ENCODE results near the gene SHLD1.
A peak's percentile ranks its signal among the peaks of the same experiment; 100 is the strongest.
"Not testable (repeated sequence)": the region's sequence is repeated elsewhere in the genome, so short reads cannot be mapped to it uniquely, and the experiment has no call there.

Gene SHLD1

DNA sequence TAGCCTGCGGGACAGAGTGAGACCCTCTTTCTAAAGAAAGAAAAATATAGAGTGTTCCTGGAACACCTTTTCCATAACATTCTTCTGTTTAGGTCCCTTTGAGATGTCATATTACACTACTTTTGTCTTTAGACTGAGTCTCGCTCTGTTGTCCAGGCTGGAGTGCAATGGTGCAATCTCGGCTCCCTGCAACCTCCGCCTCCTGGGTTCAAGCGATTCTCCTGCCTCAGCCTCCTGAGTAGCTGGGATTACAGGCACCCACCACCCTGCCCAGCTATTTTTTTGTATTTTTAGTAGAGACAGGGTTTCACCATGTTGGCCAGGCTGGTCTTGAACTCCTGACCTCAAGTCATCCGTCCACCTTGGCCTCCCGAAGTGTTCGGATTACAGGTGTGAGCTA lies 31.2 kb downstream of the SHLD1 start:
- not testable (repeated sequence) for DNase-seq (ENCODE audit: low read depth in 2 of 2)

DNA sequence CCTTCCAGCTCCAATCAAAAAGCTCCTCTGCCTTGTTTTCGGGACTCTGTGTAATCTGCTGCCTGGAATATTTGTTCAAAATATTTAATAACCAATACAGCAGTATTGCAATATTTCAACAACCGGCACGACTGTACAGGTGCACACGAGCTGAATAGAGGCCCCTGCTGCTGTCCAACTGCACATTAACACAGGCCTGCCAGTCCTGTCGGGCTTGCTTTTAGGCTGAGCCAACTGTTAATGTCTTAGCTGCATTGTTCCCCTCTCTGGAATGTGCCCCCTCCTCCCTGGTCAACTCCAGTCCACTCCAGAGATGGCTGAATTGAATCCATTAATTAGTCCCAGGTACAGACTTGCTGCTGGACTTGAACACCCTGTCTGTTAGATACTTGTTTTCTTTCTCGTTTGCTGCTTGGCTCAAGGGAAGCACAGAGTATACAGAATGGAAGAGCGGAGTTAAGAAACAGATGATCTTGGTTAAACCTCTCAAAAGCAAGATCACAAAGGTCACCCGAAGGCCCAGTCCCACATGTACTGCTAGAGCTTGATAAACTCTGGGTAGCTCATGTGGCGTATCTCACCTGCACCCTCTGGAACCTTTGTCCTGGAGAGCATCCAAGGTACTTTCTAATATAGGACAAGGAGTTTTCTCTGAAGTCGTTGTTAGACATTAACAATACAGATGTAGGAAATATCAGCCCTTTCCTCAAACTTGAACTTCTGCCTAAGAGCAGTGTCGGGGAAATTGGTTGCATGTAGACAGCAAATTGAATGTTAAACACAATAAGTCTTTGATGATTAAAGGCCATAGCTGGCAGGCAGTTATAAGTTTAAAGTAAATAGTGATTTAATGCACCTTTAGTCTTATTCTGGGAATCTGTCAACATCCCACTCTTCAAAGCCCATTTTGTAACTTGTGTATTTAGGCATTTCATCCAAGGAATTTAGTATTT lies 31.9 kb downstream of the SHLD1 start:
- DNase-seq (ENCODE audit: low read depth in 2 of 2) = no peak

DNA sequence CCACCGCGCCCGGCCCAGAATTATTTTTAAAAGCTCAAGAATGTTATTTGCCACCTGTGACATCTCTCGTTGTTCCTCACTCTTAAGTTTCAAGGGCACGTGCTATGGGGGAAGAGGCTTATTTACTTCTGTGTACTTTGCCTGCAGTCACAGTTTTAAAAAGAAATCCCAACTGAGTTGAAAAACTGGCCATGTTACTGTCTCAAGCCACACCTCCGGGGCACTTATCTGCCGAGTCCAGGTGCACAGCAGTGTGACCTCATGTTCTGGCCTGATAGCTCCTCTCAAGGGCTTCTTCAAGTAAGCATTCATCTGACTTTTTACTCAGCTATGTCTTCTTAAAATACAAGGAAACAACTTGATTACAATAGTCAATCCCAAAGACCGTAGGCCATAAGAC lies 34.5 kb downstream of the SHLD1 start:
- DNase-seq (ENCODE audit: low read depth in 2 of 2) = no peak

DNA sequence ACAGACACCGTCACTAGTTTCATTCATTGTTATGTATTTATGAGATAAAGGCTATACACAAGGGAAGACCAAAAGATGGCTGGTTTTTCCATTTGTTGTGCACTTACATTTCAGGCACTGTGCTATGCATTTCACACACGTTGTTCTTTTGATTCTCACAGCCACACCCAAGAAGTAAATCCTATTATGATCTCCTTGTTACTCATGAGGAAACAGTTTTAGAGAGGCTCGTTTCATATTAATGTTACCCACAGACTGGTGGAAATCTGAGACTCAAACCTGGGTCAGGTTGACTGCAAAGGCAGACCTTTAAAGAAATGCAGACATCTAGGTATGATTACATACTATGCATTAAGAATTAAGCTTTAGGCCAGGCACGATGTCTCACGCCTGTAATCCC lies 34.9 kb downstream of the SHLD1 start:
- no peak for DNase-seq (ENCODE audit: low read depth in 2 of 2)

DNA sequence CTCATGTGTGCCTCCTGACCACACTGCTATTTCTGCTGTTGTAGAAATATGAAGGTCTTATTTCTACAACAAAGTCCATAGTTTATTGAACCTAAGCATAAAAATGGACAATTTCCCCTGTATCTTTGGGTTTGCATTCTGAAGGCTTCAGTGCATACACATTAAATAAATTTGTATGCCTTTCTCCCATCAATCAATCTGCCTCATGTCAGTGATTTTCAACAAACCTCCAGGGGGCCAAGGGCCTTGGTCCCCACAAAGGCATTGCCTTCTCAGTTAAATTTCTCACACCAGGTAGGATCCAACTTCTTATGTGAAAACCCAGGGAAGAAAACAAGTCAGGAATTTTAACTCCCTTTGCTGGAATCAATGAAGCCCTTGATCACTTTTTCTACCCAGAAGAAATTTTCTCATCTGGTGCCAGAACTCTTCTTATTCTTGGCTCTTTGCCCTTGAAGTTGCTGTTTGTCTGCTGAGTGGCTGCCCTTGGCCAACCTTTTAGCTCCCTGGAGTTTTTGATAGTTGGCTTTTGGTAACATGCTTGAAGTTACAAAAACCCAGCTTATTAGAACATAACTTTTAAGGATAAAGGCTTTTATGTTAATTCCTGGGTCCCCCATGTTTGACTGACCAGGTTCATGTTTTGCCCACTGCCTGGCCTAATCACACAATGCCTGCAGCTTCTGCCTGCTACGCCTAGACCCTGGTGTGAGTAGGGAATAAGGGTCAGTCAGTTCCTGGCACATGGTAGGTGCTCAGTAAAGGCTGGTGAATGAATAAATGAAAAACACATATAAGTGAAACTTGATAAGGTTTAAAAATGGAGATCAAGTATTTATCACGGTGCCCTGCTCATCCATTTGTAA lies 37.0 kb downstream of the SHLD1 start:
- no peak for DNase-seq (ENCODE audit: low read depth in 2 of 2)

DNA sequence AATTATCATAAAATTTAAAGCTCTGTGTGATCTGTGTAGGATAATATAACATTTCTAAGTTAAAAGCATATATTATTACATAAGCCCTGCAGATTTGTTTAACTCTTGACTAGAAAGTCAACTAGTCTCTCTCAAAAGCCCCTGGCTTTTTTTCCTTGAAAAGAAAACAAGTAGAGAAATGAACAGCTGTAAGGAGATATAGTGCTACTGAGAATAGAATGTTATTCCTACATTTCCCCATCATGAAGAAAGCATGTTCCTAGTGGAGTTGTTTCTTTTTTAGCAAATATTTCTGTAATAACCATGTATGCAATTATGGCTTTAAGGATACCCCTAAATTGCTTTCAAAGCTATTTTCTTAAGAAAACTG lies 37.6 kb downstream of the SHLD1 start:
- DNase-seq (ENCODE audit: low read depth in 2 of 2) = no peak

DNA sequence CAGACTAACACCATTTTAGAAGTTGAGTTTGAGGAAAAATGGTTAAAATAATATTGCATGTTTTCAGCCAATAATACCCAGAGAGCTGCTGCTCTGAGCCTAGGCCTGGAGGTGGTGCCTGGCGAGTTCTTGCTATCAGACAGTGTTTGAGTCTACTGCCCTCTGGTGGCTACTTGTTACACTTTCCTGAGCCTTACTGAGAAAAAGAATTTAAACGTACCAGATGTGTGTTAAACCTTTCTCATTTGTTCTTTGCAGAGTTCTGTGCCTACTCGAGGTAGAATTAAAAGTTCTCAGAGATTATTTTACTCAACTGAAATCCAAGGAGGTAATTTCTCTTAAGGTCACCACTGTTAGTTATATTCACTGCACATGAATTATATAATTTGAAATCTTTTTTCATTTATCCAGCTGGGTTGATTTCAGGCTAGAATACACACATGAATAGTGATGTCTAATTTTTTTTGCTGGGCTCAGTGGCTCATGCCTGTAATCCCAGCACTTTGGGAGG lies 38.2 kb downstream of the SHLD1 start:
- peak; percentile 49 to 63 for DNase-seq (ENCODE audit: low read depth in 2 of 2)

DNA sequence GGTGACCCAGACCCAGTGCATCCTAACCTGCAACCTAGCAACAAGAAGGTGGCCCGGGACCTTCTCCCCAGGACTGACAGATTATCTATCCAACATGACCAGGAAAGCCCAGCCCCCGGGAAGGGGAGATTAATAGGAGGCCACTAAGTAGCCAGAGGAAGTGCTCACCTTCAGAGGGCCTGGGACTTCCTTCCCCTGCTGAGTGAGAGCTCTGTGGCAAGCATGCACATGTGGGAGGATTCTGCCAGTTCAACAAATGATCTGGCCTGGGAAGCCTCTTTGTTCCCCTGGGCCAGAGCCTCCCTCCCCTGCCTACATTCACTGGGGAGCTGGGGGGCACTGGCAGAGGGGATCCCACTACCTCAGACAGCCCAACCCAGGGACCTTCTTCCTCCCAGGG lies 39.6 kb downstream of the SHLD1 start:
- DNase-seq (ENCODE audit: low read depth in 2 of 2) = no peak

DNA sequence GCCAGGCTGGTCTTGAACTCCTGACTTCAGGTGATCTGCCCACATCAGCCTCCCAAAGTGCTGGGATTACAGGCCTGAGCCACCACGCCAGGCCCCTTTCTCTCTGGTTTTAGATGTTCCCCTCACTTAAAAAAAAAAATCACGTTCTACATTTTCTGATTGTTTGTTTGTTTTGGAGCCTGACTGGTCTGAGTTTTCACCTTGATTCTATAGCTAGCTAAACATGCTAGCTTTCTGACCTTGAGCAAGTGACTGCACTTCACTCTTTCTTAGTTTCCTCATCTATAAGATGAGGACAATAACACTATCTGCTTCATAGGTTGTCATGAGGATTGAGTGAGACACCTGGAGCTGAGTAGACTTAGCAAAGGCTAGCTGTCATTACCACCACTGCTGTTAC lies 43.7 kb downstream of the SHLD1 start:
- no peak for DNase-seq (ENCODE audit: low read depth in 2 of 2)

DNA sequence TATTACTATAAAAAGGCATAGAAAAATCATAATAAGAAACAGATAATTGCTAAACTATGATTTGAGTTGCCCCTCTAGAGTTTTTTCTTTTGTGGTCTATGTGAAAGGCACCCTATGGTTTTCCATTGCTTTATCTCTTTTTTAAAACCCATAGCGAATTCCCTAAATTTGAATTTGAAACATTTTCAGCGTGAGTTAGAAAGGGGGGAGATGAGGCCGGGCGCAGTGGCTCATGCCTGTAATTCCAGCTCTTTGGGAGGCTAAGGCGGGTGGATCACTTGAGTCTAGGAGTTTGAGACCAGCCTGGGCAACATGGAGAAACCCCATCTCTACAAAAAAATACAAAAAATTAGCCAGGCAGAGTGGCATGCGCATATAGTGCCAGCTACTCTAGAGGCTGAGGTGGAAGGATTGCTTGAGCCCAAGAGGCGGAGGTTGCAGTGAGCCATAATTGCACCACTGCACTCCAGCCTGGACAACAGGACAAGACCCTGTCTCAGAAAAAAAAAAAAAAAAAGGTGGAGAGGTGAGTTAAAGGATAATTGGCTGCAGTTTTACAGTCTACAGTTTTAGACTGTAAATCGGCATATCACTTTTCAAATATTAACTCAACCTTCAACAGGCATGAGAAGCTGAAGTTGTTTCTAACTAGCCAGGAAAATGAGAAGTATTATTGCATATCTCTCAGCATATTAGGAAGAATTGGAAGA lies 46.3 kb downstream of the SHLD1 start:
- no peak for DNase-seq (ENCODE audit: low read depth in 2 of 2)

DNA sequence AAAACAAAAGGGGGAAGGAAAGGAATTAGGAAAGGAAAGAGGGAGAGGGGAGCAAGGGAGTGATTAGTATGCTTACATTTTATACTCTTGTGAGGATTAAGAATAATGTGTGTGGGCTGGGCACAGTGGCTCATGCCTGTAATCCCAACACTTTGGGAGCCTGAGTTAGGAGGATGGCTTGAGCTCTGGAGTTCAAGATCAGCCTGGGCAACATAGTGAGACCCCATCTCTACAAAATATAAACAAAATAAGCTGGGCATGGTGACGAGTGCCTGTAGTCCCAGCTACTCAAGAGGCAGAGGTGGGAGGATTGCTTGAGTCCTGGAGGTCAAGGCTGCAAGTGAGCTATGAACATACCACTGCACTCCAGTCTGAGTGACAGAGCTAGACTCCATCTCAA lies 47.0 kb downstream of the SHLD1 start:
- DNase-seq (ENCODE audit: low read depth in 2 of 2) = no peak

DNA sequence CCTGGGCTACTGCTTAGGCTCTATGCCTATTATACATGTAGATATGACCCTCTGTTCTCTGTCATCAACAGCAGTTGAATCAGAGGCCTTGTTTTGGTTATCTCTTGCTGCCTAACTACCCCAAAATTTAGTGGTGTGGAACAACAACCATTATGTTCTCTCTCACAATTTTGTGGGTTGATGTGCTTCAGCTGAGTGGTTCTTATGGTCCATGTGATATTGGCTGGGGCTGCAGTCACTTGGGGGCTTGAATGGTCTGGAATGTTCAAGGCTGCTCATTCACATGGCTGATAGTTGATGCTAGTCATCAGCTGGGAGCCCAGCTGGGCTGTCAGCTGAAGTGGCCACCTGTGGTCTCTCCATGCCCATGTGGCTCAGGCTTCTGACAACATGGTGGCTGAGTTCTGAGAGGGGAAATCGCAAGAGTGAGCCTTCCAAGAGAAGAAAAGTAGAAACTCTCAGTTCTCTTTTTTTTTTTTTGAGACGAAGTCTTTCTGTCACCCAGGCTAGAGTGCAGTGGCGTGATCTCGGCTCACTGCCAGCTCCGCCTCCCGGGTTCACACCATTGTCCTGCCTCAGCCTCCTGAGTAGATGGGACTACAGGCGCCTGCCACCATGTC lies 47.8 kb downstream of the SHLD1 start:
- no peak for DNase-seq (ENCODE audit: low read depth in 2 of 2)

DNA sequence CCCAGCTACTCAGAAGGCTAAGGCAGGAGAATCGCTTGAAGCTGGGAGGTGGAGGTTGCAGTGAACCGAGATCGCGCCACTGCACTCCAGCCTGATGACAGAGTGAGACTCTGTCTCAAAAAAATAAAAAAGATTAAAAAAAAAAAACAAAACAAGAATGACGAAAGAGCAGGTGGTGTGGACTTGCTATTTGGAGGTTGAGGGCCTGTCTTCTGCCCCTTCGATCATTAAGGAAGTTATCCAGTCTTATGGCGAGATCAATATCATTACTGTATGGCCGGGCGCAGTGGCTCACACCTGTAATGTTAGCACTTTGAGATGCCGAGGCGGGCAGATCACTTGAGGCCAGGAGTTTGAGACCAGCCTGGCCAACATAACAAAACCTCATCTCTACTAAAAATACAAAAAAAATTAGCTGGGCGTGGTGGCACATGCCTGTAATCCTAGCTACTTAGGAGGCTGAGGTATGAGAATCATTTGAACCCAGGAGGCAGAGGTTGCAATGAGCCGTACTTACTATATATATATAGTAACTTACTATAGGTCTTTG lies 53.6 kb downstream of the SHLD1 start:
- DNase-seq (ENCODE audit: low read depth in 2 of 2) = not testable (repeated sequence)

DNA sequence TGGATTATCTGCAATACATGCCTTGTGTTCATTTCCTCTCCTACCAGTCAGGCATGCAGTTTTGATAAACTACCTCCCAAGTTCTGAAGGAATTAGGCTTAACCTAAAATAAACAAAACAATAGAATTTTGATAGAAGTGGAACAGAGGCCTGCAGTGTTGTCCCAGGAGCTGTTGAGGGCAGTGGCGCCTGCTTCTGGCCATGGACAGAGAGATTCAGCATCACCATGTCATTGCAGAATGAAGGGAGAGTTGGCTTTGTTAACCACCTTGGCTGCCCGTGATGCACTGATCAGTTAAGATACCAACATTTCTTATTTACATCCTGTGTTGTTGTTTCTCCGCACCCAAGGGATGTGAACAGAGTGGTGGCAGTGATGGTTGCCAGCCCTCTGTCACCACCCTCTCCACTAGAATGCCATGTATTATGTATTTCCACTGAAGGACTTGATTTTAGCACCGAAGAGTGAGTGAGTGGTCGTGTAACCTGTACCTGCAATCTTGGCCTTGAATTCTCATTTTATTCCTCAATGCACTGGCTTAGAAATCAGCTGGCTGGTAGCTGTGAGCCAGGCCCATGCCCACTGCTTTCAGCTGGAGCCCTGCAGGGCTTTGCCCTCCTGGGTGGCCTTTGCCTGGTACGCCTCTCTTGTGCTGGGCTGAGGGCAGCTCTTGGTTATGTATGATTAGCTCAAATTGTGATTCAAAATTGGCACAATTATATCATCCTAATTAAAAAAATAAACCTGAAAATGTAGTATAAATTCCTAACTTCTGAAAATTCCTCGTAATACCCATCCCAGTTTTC lies 56.5 kb downstream of the SHLD1 start:
- DNase-seq (ENCODE audit: low read depth in 2 of 2) = no peak

DNA sequence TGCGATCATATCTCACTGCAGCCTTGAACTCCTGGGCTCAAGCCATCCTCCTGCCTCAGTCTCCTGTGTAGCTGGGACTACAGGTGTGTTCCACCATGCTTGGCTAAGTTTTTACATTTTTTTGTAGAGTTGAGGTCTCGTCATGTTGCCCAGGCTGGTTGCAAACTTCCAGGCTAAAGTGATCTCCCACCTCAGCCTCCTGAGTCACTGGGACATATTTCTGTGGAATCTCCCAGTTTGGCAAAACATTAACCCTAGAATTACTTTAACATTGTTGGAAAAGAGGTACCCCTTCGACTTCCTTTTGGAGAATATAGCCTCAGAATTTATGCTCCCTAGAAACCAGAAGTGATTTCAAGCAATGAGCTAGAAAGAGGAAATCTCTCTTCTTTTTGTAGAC lies 57.2 kb downstream of the SHLD1 start:
- DNase-seq (ENCODE audit: low read depth in 2 of 2) = no peak

DNA sequence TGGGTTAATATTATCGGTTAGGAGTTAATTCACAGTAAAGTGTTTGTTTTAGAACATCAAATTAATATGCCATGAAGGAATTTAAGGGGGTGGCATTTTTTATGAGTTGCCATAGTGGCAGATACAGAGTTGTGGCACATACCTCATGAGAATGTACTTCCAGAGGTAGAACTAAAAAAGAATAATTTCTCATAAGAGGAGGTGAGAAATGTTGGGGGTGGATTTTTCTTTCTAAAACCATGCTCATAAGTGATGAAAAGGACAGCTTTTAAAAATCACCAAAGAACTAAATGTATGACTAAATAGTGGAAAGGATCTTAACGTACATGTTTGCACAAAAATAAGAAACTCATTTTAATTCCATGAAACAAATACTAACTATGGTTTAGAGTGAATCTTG lies 58.7 kb downstream of the SHLD1 start:
- DNase-seq (ENCODE audit: low read depth in 2 of 2) = no peak

DNA sequence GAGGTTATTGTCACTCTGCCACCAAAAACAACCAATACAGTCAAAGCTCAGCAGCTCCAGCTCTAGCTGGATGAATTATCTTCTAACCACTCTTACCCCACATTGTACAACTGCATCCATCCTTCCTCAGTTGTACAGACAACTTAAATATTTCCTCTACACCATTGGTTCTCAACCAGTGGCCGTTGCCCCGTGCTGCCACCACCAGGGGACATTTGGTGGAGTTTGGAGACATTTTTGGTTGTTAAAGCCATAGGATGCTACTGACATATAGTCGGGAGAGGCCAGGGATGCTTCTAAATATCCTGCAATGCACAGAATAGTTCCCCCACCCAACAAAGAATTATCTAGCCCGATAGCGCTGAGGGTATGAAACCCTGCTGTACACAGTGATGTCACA lies 59.3 kb downstream of the SHLD1 start:
- no peak for DNase-seq (ENCODE audit: low read depth in 2 of 2)

DNA sequence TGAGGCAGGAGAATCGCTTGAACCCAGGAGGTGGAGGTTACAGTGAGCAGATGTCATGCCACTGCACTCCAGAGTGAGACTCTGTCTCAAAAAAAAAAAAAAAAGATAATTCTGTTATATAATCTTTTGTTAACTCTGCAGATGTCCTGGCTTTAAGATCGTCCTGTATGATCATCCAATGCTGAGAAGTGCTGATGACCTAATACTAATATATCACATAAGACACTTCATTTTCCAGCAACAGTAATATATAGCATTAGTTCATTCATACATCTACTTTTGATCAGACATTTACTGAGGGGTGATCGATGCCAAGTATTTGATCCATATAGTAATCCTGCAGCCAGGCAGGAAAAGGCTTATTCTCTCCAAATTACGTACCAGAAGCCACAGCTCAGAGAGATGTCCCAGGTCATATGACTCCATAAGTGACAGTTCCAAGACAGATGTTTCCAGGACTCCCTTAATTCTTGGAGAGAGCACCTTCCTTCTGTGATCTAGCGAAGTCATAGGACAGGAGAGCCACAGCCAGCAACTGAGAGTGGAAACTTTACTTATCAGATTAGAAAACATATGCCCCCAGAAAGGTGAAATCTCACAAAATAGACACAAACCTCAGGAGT lies 60.7 kb downstream of the SHLD1 start:
- no peak for DNase-seq (ENCODE audit: low read depth in 2 of 2)

DNA sequence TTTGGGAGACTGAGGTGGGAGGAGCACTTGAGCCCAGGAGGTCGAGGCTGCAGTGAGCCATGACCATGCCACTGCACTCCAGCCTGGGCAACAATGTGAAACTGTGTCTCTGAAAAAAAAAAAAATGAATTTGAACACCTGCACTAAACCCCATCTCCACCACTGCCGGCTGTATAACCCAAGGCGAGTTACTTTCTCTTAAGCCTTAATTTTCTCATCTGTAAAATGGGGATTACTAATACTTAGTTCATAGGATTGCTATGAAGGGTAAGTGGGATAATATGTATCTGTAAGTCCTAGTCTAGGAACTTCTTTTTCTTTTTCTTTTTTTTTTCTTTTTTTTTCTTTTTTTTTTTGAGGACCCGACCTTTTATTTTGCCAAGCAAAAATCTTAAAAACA lies 61.5 kb downstream of the SHLD1 start:
- no peak for DNase-seq (ENCODE audit: low read depth in 2 of 2)

DNA sequence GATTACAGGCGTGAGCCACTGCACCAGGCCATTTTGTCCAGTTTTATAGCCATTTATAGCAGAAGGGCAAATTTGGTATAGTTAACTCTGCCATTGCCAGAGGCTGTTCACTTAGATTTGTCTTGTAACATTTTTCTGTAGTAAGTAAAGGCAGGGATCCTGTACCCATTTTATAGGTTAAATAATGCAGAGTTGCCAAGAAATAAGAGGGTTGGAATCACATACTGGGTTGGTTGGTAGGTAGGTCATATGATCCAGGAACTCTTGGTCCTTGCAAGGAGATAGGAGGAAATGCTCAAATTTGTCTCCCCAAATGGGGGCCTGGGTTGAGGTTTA lies 68.1 kb downstream of the SHLD1 start:
- no peak for DNase-seq (ENCODE audit: low read depth in 2 of 2)

Data from activated CD8-positive, alpha-beta memory T cell treated with anti-CD3 and anti-CD28 coated beads for 4 hours (primary cell).